Uterus (tissue), 4 donors: ENCODE data around the gene ANP32A. TPM values are rescaled to one million over a fixed set of nuclear protein-coding genes. Genes with fewer than 3 reads are reported as not detected.

Experiments used
- DNase-seq, 2 donors: peaks; one replicate each; pipeline ENCODE4 v3.0.0-alpha.2; 2019 to 2020
- H3K27ac ChIP-seq, 2 donors: fragments of 200-600 bp; sonication (generic); 1 replicate in 1 of 2; 2 replicates in 1 of 2; pipeline ENCODE4 v1.5.1; 2016 to 2018
- H3K27me3 ChIP-seq, 2 donors: fragments of 200-600 bp; sonication (generic); one replicate each; pipeline ENCODE4 v1.5.1; 2018 to 2019; ENCODE audit warnings: control low read depth in 1 of 2
- H3K36me3 ChIP-seq, 2 donors: fragments of 200-600 bp; sonication (generic); one replicate each; pipeline ENCODE4 v1.5.1; 2019; ENCODE audit warnings: control low read depth in 1 of 2
- H3K4me1 ChIP-seq, 2 donors: fragments of 200-600 bp; sonication (generic); one replicate each; pipeline ENCODE4 v1.5.1; 2018 to 2019; ENCODE audit warnings: control low read depth in 1 of 2
- H3K4me3 ChIP-seq, 2 donors: fragments of 200-600 bp; sonication (generic); 1 replicate in 1 of 2; 2 replicates in 1 of 2; pipeline ENCODE4 v1.5.1; 2018 to 2019; ENCODE audit warnings: mild to moderate bottlenecking in 1 of 2
- H3K9me3 ChIP-seq, 2 donors: fragments of 200-600 bp; sonication (generic); one replicate each; pipeline ENCODE4 v1.5.1; 2019; ENCODE audit warnings: control low read depth in 1 of 2
- POLR2A ChIP-seq, 2 donors: fragments of 450-650 bp; IDR thresholded peaks; one replicate each; pipeline ENCODE4 v1.6.1; 2016; ENCODE audit warnings: antibody characterized with exemption in 2 of 2, mild to moderate bottlenecking in 1 of 2, moderate library complexity in 1 of 2
- intact Hi-C: fragments of 100-400 bp; cut with DNase I; formaldehyde crosslinking; loops from one replicate; pipeline ENCODE4 v1.15.1; 2023; ENCODE audit warnings: low total_unique reads
- total RNA-seq, 4 donors: library from RNA; depleted of rRNA in 3 of 4; stranded (reverse); fragments of >200 nt in 3 of 4; gene quantifications; one replicate each; pipeline versions ENCODE4 v1.1.0 to v1.2.4, GENCODE V29; 2014 to 2023
- TF ChIP-seq, protein P1 (sequence below), 4 experiments: fragments of 200-600 bp in 2 of 4; fragments of 450-650 bp in 2 of 4; sonication (generic) in 2 of 4; IDR thresholded peaks; one replicate each; pipeline ENCODE4 v1.5.1; 2016 to 2019; ENCODE audit warnings: antibody characterized with exemption in 4 of 4, mild to moderate bottlenecking in 2 of 4, moderate library complexity in 1 of 4
- donor health status: DM: yes; HTN: yes; CAD: no.

ANP32A gene
- total RNA-seq, 4 donors from 2014 or later, result 32.1 to 117 (median 105) TPM

DNA sequence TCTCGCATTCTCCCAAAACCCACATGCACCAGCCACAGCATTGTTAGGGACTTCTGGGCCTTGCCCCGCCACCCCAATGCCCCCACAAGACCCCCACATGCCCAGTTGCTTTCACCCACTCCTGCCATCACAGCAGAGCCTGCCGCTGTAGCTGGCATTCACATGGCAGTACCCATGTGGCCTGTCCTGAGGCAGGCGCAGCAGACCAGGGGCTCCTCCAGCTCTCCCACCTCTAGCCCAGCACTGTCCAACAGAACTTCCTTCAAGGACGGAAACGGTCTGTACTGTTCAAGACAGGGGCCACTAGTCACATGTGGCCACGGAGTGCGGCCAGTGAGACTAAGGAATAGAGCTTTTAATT is 32.5 kb downstream of the ANP32A start:
- no peak for DNase-seq
- H3K36me3 ChIP-seq, result no peaks in the 10 kb centered on the region
- TF ChIP-seq, protein P1, sequence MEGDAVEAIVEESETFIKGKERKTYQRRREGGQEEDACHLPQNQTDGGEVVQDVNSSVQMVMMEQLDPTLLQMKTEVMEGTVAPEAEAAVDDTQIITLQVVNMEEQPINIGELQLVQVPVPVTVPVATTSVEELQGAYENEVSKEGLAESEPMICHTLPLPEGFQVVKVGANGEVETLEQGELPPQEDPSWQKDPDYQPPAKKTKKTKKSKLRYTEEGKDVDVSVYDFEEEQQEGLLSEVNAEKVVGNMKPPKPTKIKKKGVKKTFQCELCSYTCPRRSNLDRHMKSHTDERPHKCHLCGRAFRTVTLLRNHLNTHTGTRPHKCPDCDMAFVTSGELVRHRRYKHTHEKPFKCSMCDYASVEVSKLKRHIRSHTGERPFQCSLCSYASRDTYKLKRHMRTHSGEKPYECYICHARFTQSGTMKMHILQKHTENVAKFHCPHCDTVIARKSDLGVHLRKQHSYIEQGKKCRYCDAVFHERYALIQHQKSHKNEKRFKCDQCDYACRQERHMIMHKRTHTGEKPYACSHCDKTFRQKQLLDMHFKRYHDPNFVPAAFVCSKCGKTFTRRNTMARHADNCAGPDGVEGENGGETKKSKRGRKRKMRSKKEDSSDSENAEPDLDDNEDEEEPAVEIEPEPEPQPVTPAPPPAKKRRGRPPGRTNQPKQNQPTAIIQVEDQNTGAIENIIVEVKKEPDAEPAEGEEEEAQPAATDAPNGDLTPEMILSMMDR (IDR thresholded peaks at IDR 0.05), result no peak
- TF ChIP-seq POLR2A (IDR thresholded peaks at IDR 0.05), result no peak
- H3K27ac ChIP-seq, result no peak overlapping the region
- no peaks in the 10 kb centered on the region for H3K27me3 ChIP-seq
- intact Hi-C loops, result no loop called here
- H3K4me3 ChIP-seq, result no peak overlapping the region
- H3K4me1 ChIP-seq, result no peaks in the 10 kb centered on the region
- no peaks in the 10 kb centered on the region for H3K9me3 ChIP-seq

DNA sequence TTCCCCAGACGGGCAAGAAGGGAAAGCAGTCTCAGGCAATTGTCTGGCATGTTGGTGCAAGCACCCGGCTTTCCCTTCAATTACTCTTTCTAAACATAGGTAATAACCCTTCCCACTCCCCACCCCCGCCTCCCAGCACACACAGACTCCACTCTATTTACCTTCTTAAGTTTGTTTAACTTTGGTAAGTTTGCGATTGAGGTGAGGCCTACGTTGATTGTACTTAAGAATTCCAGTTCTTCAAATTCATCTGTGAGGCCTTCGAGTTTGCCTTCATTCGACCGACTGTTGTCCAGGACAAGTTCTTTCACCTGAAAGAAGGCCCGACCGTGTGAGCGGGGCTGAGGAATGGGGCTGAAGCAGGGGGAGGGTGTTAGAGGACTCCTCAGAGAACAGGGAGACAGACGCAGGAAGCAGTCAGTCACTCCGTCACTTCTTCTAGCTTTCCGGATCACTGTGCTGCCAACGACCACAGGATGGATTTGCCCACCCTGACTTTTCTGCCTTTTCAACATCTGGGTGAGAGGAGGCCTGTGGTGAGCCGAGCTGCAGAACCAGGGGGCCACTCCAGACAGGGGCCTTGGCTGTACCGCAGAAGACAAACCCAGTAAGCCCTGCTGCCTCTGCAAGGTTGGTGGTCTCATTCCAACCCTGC is 33.0 kb downstream of the ANP32A start:
- Histone ChIP-seq H3K9me3 (no peaks in the 10 kb centered on the region), H3K36me3 (no peaks in the 10 kb centered on the region)

DNA sequence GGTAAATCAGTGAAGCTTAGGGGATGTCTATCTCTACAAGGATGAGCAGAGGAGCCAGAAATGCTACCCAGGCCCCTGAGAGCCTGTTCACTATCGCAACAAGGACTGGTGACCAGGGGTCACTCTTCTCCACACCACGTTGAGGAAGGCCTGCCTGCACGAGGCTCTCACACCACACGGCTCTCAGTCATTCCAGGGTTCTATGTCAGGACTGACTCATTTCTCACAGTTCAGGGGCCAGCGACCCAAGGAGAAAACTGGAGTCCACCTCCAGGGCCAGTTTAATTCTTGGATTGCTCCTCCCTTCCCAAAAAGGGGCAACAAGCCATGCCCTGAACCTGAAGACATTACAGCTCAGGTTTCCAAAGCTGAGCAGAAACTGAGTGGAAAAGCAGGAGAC is 33.9 kb downstream of the ANP32A start:
- no peak for DNase-seq
- intact Hi-C loops, result no loop called here
- TF ChIP-seq, protein P1 (IDR thresholded peaks at IDR 0.05), result no peak
- no peak for TF ChIP-seq POLR2A (IDR thresholded peaks at IDR 0.05)
- no peaks in the 10 kb centered on the region for H3K9me3 ChIP-seq
- H3K27me3 ChIP-seq, result no peaks in the 10 kb centered on the region
- no peak overlapping the region for H3K4me3 ChIP-seq
- no peak overlapping the region for H3K27ac ChIP-seq
- H3K36me3 ChIP-seq, result no peaks in the 10 kb centered on the region
- no peaks in the 10 kb centered on the region for H3K4me1 ChIP-seq

More for the DNA sequence above, 33.0 kb downstream of the ANP32A start:
- Histone ChIP-seq H3K4me3 (no peak overlapping the region), H3K27me3 (no peaks in the 10 kb centered on the region), H3K4me1 (no peaks in the 10 kb centered on the region), H3K27ac (no peak overlapping the region)
- TF ChIP-seq POLR2A (IDR thresholded peaks at IDR 0.05), result no peak
- TF ChIP-seq, protein P1 (IDR thresholded peaks at IDR 0.05), result no peak
- DNase-seq, result no peak
- intact Hi-C loops, result no loop called here

DNA sequence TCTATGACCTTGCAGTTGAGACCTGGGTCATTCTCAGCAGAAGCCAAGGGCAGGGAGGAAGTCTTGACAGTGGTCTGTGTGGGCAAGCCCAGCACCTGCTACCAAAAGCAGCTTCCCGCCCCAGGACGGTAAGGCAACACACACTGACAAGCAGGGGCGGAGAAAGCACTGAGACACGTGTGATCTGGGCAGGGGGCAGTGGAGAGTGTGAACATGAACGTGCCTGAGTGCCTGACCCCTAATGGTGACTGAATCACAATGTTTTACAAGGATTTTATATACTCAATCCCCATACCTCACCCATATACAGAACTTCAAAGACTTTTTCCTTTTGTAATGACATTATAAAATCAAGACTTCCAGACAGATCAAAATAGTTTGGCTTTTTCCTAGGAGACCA is 35.2 kb downstream of the ANP32A start:
- no peak overlapping the region for H3K27ac ChIP-seq
- H3K4me1 ChIP-seq, result no peaks in the 10 kb centered on the region
- no peaks in the 10 kb centered on the region for H3K36me3 ChIP-seq
- no peak overlapping the region for H3K4me3 ChIP-seq
- DNase-seq, result no peak
- intact Hi-C loops, result no loop called here
- H3K27me3 ChIP-seq, result no peaks in the 10 kb centered on the region
- no peak for TF ChIP-seq POLR2A (IDR thresholded peaks at IDR 0.05)
- TF ChIP-seq, protein P1 (IDR thresholded peaks at IDR 0.05), result no peak
- no peaks in the 10 kb centered on the region for H3K9me3 ChIP-seq

DNA sequence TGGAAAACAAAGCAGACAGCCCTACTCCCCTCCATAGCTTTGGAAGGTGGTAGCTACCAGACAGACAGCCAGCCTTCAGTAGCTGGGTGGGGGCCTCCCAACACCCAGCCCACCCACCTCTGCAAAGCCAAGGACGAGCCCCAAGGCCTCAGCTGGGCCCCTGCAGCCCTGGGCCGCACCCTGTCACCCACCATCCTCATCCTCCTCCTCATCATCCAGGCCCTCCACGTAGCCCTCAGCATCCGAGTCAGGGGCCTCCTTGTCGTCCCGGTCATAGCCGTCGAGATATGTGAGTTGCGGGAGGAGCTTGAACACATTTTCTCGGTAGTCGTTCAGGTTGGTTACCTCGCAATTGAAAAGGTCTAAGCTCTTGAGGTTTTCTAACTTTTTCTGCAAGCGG is 36.5 kb downstream of the ANP32A start:
- H3K36me3 ChIP-seq, result no peaks in the 10 kb centered on the region

More for the DNA sequence above, 36.5 kb downstream of the ANP32A start:
- Histone ChIP-seq H3K27ac (no peak overlapping the region), H3K9me3 (no peaks in the 10 kb centered on the region), H3K4me1 (no peaks in the 10 kb centered on the region), H3K27me3 (no peaks in the 10 kb centered on the region), H3K4me3 (no peak overlapping the region)
- no peak for DNase-seq
- TF ChIP-seq POLR2A (IDR thresholded peaks at IDR 0.05), result no peak
- TF ChIP-seq, protein P1 (IDR thresholded peaks at IDR 0.05), result no peak
- intact Hi-C loops, result no loop called here
